SK-N-SH (cell line): Measurements from ENCODE around the gene ELP4. TPM values are rescaled to one million over a fixed set of nuclear protein-coding genes. Genes with fewer than 3 reads are reported as not detected.

Source experiments
- CTCF ChIA-PET: fragments of 300-600, 350-600 bp; formaldehyde crosslinking; extraction: SDS; loops from one replicate; lab custom pipeline; 2021; lab: Yijun Ruan, JAX
- POLR2A ChIA-PET: fragments of 350-600 bp; sonication (Branson Sonifier 250); formaldehyde crosslinking; extraction: SDS; loops from one replicate; lab custom pipeline; 2020; ENCODE audit warnings: antibody characterized with exemption, inconsistent platforms; lab: Yijun Ruan, JAX
- DNase-seq: peaks from one replicate; pipeline ENCODE4 v3.0.0; 2012
- H2AFZ ChIP-seq: fragments of 200-600 bp; sonication (generic); 2 replicates; pipeline ENCODE4 v1.8.1; 2016; ENCODE audit warnings: antibody characterized with exemption, mild to moderate bottlenecking, low read depth
- H3F3A ChIP-seq: fragments of 200-600 bp; sonication (generic); replicated peaks from 2 replicates; pipeline ENCODE3; 2016; ENCODE audit warnings: antibody characterized with exemption, mild to moderate bottlenecking; ENCODE audit not compliant: insufficient read depth
- H3K27ac ChIP-seq, 2 experiments: fragments of 200-500 bp in 1 of 2; fragments of 200-600 bp in 1 of 2; sonication (Bioruptor generic) in 1 of 2; sonication (generic), shearing (Covaris generic) in 1 of 2; 2 replicates each; pipeline versions ENCODE4 v1.5.1 to v1.6.1; 2014 to 2016; ENCODE audit warnings: low read depth in 2 of 2, inconsistent platforms in 1 of 2, low read length in 1 of 2, mild to moderate bottlenecking in 1 of 2, mixed read lengths in 1 of 2
- H3K27me3 ChIP-seq: fragments of 200-600 bp; sonication (generic), shearing (Covaris generic); 2 replicates; pipeline ENCODE4 v1.6.1; 2016; ENCODE audit warnings: mixed run types; ENCODE audit not compliant: insufficient read depth
- H3K36me3 ChIP-seq, 2 experiments: fragments of 200-500 bp in 1 of 2; fragments of 200-600 bp in 1 of 2; sonication (Bioruptor generic) in 1 of 2; sonication (generic) in 1 of 2; replicated peaks in 1 of 2; 2 replicates each; pipeline versions ENCODE3 to v1.5.1; 2014 to 2016; ENCODE audit warnings: low read length in 1 of 2, mild to moderate bottlenecking in 1 of 2; ENCODE audit not compliant: insufficient read depth in 2 of 2, control insufficient read depth in 1 of 2
- H3K4me1 ChIP-seq, 2 experiments: fragments of 200-500 bp in 1 of 2; fragments of 200-600 bp in 1 of 2; sonication (Bioruptor generic) in 1 of 2; sonication (generic), shearing (Covaris generic) in 1 of 2; 2 replicates each; pipeline versions ENCODE4 v1.5.1 to v1.6.1; 2014 to 2016; ENCODE audit warnings: low read depth in 1 of 2, low read length in 1 of 2, mixed run types in 1 of 2; ENCODE audit not compliant: insufficient read depth in 2 of 2, control insufficient read depth in 1 of 2
- H3K4me2 ChIP-seq: fragments of 200-600 bp; sonication (generic), shearing (Covaris generic); 2 replicates; pipeline ENCODE4 v1.6.1; 2017; ENCODE audit warnings: mixed run types
- H3K4me3 ChIP-seq, 2 experiments: fragments of 200-500 bp in 1 of 2; fragments of 200-600 bp in 1 of 2; sonication (Bioruptor generic) in 1 of 2; sonication (generic), shearing (Covaris generic) in 1 of 2; 2 replicates each; pipeline versions ENCODE4 v1.5.1 to v1.8.1; 2014 to 2016; ENCODE audit warnings: low read depth in 2 of 2, inconsistent platforms in 1 of 2, low read length in 1 of 2, mild to moderate bottlenecking in 1 of 2, mixed read lengths in 1 of 2, moderate library complexity in 1 of 2
- H3K79me2 ChIP-seq: fragments of 200-600 bp; sonication (generic); 2 replicates; pipeline ENCODE4 v1.8.1; 2017; ENCODE audit warnings: mild to moderate bottlenecking; ENCODE audit not compliant: insufficient read depth
- H3K9ac ChIP-seq: fragments of 200-600 bp; sonication (generic); 2 replicates; pipeline ENCODE4 v1.6.1; 2017; ENCODE audit warnings: mixed run types
- H3K9me2 ChIP-seq: fragments of 200-600 bp; sonication (generic); 2 replicates; pipeline ENCODE4 v1.6.1; 2017; ENCODE audit warnings: mixed run types
- H3K9me3 ChIP-seq: fragments of 200-600 bp; sonication (generic); 2 replicates; pipeline ENCODE4 v1.6.1; 2017; ENCODE audit warnings: mixed run types, mild to moderate bottlenecking, moderate library complexity
- H4K20me1 ChIP-seq: fragments of 200-600 bp; sonication (generic); 2 replicates; pipeline ENCODE4 v1.6.1; 2017; ENCODE audit warnings: mild to moderate bottlenecking, mixed run types; ENCODE audit not compliant: insufficient read depth
- ELF1 ChIP-seq: IDR thresholded peaks from 2 replicates; pipeline ENCODE4 v1.4.0; 2012
- EP300 ChIP-seq, 2 experiments: IDR thresholded peaks; 2 replicates each; pipeline versions ENCODE4 v1.4.0 to v1.6.1; 2012; ENCODE audit warnings: borderline replicate concordance in 1 of 2, low read depth in 1 of 2, low read length in 1 of 2
- FOSL2 ChIP-seq: IDR thresholded peaks from 2 replicates; pipeline ENCODE4 v1.4.0; 2012; ENCODE audit warnings: low read depth, mild to moderate bottlenecking, moderate library complexity, borderline replicate concordance
- FOXJ3 ChIP-seq: sonication (generic); formaldehyde crosslinking; IDR thresholded peaks from 2 replicates; pipeline ENCODE4 v1.5.1; 2020; ENCODE audit warnings: mild to moderate bottlenecking, missing genetic modification reagents
- FOXM1 ChIP-seq: IDR thresholded peaks from 2 replicates; pipeline ENCODE4 v1.4.0; 2012; ENCODE audit warnings: low read depth, mild to moderate bottlenecking
- GABPA ChIP-seq: IDR thresholded peaks from 2 replicates; pipeline ENCODE4 v1.4.0; 2012; ENCODE audit warnings: low read depth, mild to moderate bottlenecking
- GATA2 ChIP-seq: sonication (generic); formaldehyde crosslinking; IDR thresholded peaks from 2 replicates; pipeline ENCODE4 v1.5.0; 2020; ENCODE audit warnings: mild to moderate bottlenecking, missing genetic modification reagents
- MEF2A ChIP-seq: IDR thresholded peaks from 2 replicates; pipeline ENCODE4 v1.4.0; 2012; ENCODE audit warnings: low read depth, borderline replicate concordance
- MXI1 ChIP-seq: IDR thresholded peaks from 2 replicates; pipeline ENCODE4 v1.6.1; 2012; ENCODE audit warnings: mild to moderate bottlenecking, low read depth, low read length, improper control_type of control experiment
- NFIC ChIP-seq: IDR thresholded peaks from 2 replicates; pipeline ENCODE4 v1.4.0; 2012; ENCODE audit warnings: borderline replicate concordance
- POLR2AphosphoS5 ChIP-seq: IDR thresholded peaks from 2 replicates; pipeline ENCODE4 v1.6.1; 2012; ENCODE audit warnings: low read depth, low read length
- RXRA ChIP-seq: IDR thresholded peaks from 2 replicates; pipeline ENCODE4 v1.4.0; 2012; ENCODE audit warnings: low read depth, mild to moderate bottlenecking, borderline replicate concordance
- SIN3A ChIP-seq: IDR thresholded peaks from 2 replicates; pipeline ENCODE4 v1.6.1; 2012; ENCODE audit warnings: low read depth, mild to moderate bottlenecking, low read length, moderate library complexity, borderline replicate concordance
- SMC3 ChIP-seq: IDR thresholded peaks from 2 replicates; pipeline ENCODE4 v1.6.1; 2012; ENCODE audit warnings: low read depth, low read length, improper control_type of control experiment
- TAF1 ChIP-seq: IDR thresholded peaks from 2 replicates; pipeline ENCODE4 v1.6.1; 2012; ENCODE audit warnings: low read depth, mild to moderate bottlenecking, low read length, moderate library complexity, borderline replicate concordance
- TEAD4 ChIP-seq: IDR thresholded peaks from 2 replicates; pipeline ENCODE4 v1.4.0; 2012; ENCODE audit warnings: mild to moderate bottlenecking, borderline replicate concordance; ENCODE audit not compliant: insufficient read depth
- YY1 ChIP-seq: IDR thresholded peaks from 2 replicates; pipeline ENCODE4 v1.4.0; 2012; ENCODE audit warnings: low read depth, mild to moderate bottlenecking
- WGBS: methylation state at CpG from one replicate; pipeline ENCODE4 v1.1.6; 2017; ENCODE audit warnings: low lambda C conversion rate; 5-methylcytosine and 5-hydroxymethylcytosine counted together
- polyA plus RNA-seq, 3 experiments: library from polyadenylated mRNA; depleted of rRNA; stranded (reverse); fragments of >200 nt; gene quantifications; 2 replicates each; pipeline ENCODE4 v1.2.3, GENCODE V29; 2012
- TF ChIP-seq, protein P1 (sequence below): fragments of 200-600 bp; sonication (generic); IDR thresholded peaks from 2 replicates; pipeline ENCODE4 v1.6.1; 2017; ENCODE audit warnings: antibody characterized with exemption, mild to moderate bottlenecking, moderate library complexity
- TF ChIP-seq, protein P2 (sequence below): IDR thresholded peaks from 2 replicates; pipeline ENCODE4 v1.4.0; 2012; ENCODE audit warnings: low read depth
- TF ChIP-seq, protein P3 (sequence below): fragments of 150-350 bp; IDR thresholded peaks from 2 replicates; pipeline ENCODE4 v1.6.1; 2016; ENCODE audit warnings: mild to moderate bottlenecking, low read depth, low read length
- TF ChIP-seq, protein P4 (sequence below): IDR thresholded peaks from 2 replicates; pipeline ENCODE4; 2012

The ELP4 gene
- polyA plus RNA-seq, 1 of the 3 experiments (the other 2 are of a cell fraction), result 7.0 TPM

DNA sequence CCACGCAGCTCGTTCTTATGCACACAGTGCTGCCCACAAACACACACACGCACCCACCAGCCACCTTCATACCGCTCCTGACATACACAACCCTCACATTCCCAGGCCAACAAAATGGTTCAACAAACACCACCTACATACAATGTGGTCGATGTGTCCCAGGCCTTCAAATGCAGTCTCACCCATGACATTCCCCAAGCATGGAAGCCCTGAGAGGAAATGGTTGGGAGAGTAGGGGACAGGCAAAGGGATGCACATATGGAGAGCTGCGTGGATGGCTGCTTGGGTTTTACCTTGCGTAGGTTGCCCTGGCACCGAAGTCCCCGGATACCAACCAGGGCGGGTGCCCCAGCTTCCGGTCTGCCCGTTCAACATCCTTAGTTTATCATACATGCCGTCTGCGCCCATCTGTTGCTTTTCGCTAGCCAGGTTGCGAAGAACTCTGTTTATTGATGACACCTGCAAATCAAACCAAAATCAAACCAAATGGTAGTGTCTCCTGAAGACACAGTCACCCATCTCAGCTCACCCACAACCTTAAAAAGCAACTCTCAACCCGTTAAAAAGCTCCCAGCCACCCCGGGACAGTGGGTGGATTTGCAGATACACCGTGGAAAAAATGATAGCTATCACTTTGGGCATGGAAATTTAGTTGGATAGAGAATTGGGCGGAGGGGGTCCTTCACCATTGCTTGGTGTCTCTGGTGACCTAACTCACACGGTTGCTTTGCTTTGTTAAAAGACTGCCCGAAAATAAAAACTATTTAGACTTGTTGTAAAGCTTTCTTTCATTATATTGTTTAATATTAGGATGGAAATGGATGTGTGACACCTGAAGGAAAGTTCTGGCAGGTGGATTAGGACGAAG is 291.1 kb downstream of the ELP4 start:
- no peaks in the 10 kb centered on the region for H3K9me2 ChIP-seq
- H3K27me3 ChIP-seq, result peaks cover 98% of the 10 kb centered on the region
- DNase-seq, result no peak
- no peak overlapping the region for H3K9ac ChIP-seq
- no peak overlapping the region for H3K27ac ChIP-seq
- ChIA-PET POLR2A (no interaction called here), CTCF (interaction anchor here (1.3 to 1.6 kb wide), 3 partner anchors 18 to 159 kb away, joined by 3 to 5 read pairs (median 4); no protein-coding TSS in a partner anchor)
- peaks cover 0 to 3% of the 10 kb centered on the region in 2 experiments; a peak in 1 of 4 replicates for H3K4me1 ChIP-seq
- H4K20me1 ChIP-seq, result no peaks in the 10 kb centered on the region
- H3K9me3 ChIP-seq, result no peaks in the 10 kb centered on the region
- H3K79me2 ChIP-seq, result no peaks in the 10 kb centered on the region
- TF ChIP-seq FOSL2 (no peak), SIN3A (no peak), GABPA (no peak), SMC3 (no peak), ELF1 (no peak), MXI1 (no peak), TAF1 (no peak)
- TF ChIP-seq, protein P1, sequence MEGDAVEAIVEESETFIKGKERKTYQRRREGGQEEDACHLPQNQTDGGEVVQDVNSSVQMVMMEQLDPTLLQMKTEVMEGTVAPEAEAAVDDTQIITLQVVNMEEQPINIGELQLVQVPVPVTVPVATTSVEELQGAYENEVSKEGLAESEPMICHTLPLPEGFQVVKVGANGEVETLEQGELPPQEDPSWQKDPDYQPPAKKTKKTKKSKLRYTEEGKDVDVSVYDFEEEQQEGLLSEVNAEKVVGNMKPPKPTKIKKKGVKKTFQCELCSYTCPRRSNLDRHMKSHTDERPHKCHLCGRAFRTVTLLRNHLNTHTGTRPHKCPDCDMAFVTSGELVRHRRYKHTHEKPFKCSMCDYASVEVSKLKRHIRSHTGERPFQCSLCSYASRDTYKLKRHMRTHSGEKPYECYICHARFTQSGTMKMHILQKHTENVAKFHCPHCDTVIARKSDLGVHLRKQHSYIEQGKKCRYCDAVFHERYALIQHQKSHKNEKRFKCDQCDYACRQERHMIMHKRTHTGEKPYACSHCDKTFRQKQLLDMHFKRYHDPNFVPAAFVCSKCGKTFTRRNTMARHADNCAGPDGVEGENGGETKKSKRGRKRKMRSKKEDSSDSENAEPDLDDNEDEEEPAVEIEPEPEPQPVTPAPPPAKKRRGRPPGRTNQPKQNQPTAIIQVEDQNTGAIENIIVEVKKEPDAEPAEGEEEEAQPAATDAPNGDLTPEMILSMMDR, result no peak
- H3K36me3 ChIP-seq, result no peaks in the 10 kb centered on the region
- H3K4me2 ChIP-seq, result no peak overlapping the region
- no peak overlapping the region for H2AFZ ChIP-seq
- no peak overlapping the region for H3K4me3 ChIP-seq
- H3F3A ChIP-seq, result peaks cover 4% of the 10 kb centered on the region
- WGBS, result 24% methylated on average over 19 of the region's 23 CpGs

DNA sequence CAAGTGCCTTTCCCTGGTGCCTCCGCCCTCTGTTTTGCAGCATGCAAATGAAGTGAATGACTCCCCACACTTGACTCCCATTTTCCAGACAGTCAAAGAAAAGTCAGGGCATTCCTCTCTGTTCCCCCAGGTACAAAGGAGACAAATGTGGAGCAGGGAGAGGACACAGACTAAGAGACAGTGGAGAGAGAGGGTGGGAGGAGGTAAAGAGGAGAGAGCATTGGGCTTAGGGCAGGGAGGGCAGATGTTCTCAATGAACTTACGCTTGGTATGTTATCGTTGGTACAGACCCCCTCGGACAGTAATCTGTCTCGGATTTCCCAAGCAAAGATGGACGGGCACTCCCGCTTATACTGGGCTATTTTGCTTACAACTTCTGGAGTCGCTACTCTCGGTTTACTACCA is 291.7 kb downstream of the ELP4 start:
- H3K27ac ChIP-seq, result no peak overlapping the region
- H3F3A ChIP-seq, result peaks cover 4% of the 10 kb centered on the region
- peak; percentile 21 for DNase-seq
- no peaks in the 10 kb centered on the region for H4K20me1 ChIP-seq
- H3K27me3 ChIP-seq, result peaks cover 98% of the 10 kb centered on the region
- no peak overlapping the region for H3K4me3 ChIP-seq
- WGBS, result 15% methylated on average over 9 of the region's 9 CpGs
- no peak overlapping the region for H3K4me2 ChIP-seq
- ChIA-PET POLR2A (no interaction called here), CTCF (interaction anchor here (1.3 to 1.6 kb wide), 3 partner anchors 17 to 160 kb away, joined by 3 to 5 read pairs (median 4); no protein-coding TSS in a partner anchor)
- no peaks in the 10 kb centered on the region for H3K36me3 ChIP-seq
- H3K9me3 ChIP-seq, result no peaks in the 10 kb centered on the region
- H3K4me1 ChIP-seq, result peaks cover 0 to 3% of the 10 kb centered on the region in 2 experiments; a peak in 1 of 4 replicates
- H2AFZ ChIP-seq, result no peak overlapping the region
- no peaks in the 10 kb centered on the region for H3K79me2 ChIP-seq
- H3K9me2 ChIP-seq, result no peaks in the 10 kb centered on the region
- no peak overlapping the region for H3K9ac ChIP-seq
- TF ChIP-seq, protein P2, sequence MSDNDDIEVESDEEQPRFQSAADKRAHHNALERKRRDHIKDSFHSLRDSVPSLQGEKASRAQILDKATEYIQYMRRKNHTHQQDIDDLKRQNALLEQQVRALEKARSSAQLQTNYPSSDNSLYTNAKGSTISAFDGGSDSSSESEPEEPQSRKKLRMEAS, result no peak
- TF ChIP-seq, protein P1, result no peak
- TF ChIP-seq TEAD4, result no peak
- TF ChIP-seq RXRA, result no peak
- TF ChIP-seq, protein P3, sequence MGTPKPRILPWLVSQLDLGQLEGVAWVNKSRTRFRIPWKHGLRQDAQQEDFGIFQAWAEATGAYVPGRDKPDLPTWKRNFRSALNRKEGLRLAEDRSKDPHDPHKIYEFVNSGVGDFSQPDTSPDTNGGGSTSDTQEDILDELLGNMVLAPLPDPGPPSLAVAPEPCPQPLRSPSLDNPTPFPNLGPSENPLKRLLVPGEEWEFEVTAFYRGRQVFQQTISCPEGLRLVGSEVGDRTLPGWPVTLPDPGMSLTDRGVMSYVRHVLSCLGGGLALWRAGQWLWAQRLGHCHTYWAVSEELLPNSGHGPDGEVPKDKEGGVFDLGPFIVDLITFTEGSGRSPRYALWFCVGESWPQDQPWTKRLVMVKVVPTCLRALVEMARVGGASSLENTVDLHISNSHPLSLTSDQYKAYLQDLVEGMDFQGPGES, result no peak
- TF ChIP-seq FOXM1, result no peak
- TF ChIP-seq NFIC, result no peak
- TF ChIP-seq YY1, result no peak
- TF ChIP-seq EP300 (IDR thresholded peaks at IDR 0.05; ENCODE audit: borderline replicate concordance in 1 of 2, low read depth in 1 of 2, low read length in 1 of 2), result no peak
- TF ChIP-seq POLR2AphosphoS5, result no peak
- no peak for TF ChIP-seq GATA2
- TF ChIP-seq, protein P4, sequence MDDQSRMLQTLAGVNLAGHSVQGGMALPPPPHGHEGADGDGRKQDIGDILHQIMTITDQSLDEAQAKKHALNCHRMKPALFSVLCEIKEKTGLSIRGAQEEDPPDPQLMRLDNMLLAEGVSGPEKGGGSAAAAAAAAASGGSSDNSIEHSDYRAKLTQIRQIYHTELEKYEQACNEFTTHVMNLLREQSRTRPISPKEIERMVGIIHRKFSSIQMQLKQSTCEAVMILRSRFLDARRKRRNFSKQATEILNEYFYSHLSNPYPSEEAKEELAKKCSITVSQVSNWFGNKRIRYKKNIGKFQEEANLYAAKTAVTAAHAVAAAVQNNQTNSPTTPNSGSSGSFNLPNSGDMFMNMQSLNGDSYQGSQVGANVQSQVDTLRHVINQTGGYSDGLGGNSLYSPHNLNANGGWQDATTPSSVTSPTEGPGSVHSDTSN, result no peak
- no peak for TF ChIP-seq MEF2A
- TF ChIP-seq FOXJ3 (CRISPR knock-in tag), result no peak
- no peak for TF ChIP-seq MXI1
